HCT116 (cell line): Measurements from ENCODE around the gene PAX6.

ENCODE experiments used
- EZH2phosphoT487 ChIP-seq: fragments of 200-600 bp; IDR thresholded peaks from 2 replicates; pipeline ENCODE4 v1.6.1; 2018; ENCODE audit warnings: antibody characterized with exemption, borderline replicate concordance
- TF ChIP-seq, protein P1 (sequence below): IDR thresholded peaks from 2 replicates; pipeline ENCODE4 v1.6.1; 2012

DNA sequence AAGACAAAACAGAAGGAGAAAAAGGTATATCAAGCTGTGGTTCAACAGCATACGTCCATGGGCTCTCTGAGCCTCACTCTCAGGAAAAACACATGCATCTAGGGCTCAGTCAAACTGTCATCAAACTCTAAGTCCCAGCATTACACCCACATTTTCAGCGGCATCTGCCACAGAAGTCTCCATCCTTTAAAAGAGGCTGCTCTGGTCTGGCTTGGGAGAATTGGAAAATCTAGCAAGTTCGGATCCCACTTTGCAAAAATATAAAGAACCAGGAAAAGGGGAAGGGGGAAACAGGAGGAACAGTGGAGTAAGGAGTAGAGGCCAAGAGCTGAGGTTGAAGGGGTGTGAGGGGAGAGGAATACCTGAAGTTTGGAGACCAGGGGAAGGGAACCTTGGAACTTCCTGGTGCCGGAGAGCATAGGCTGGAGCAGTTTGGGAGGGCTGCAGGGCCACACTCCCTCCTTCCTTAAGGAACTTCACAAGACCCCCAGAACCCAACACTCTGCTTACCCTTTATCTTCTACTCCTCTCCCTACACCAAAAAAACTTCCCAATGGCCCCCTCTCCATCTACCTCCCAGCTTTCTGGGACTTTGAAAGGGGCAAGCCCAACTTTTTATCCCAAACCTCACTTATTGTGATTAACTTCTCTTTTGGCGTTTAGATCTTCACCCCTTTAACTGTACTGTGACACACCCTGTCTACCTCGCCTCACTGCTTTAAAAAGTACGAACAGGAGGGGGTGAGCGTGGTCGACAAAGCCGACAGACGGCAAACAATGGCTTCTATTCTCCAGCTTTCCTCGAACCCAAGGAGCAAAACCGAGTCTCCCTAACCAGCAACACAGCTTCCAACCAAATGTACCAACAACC, 4.0 kb downstream of the PAX6 start:
- TF ChIP-seq EZH2phosphoT487 = no peak
- TF ChIP-seq, protein P1, sequence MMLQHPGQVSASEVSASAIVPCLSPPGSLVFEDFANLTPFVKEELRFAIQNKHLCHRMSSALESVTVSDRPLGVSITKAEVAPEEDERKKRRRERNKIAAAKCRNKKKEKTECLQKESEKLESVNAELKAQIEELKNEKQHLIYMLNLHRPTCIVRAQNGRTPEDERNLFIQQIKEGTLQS = no peak
